Panc1 (cell line): ENCODE data around the gene ZNF76.

ENCODE experiments used
- POLR2AphosphoS5 ChIP-seq: IDR thresholded peaks from 2 replicates; pipeline ENCODE4 v1.6.1; 2012; ENCODE audit warnings: mild to moderate bottlenecking, low read depth, low read length, moderate library complexity
- TCF7L2 ChIP-seq: IDR thresholded peaks from 2 replicates; pipeline ENCODE4 v1.6.1; 2011; ENCODE audit warnings: mild to moderate bottlenecking, low read depth, low read length, inconsistent platforms
- TF ChIP-seq, protein P1 (sequence below), 2 experiments: IDR thresholded peaks; 2 replicates each; pipeline ENCODE4 v1.6.1; 2011 to 2012; ENCODE audit warnings: low read depth in 2 of 2, control low read depth in 1 of 2, low read length in 1 of 2, mild to moderate bottlenecking in 1 of 2, moderate library complexity in 1 of 2; ENCODE audit not compliant: insufficient read depth in 1 of 2
- TF ChIP-seq, protein P2 (sequence below): fragments of 450-650 bp; IDR thresholded peaks from 2 replicates; pipeline ENCODE4 v1.5.1; 2017; ENCODE audit warnings: mild to moderate bottlenecking

DNA sequence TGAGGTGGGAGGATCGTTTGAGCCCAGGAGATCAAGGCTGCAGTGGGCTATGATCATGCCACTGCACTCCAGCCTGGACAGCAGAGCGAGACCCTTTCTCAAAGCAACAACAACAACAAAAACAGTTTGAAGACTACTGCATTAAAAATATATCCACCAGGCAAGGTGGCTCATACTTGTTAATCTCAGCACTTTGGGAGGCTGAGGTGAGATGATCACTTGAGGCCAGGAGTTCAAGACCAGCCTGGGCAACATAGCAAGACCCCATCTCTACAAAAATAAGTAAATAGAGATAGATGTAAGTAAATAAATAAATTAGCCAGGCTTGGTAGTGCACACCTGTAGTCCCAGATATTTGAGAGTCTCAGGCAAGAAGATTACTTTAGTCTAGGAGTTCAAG is 12.5 kb downstream of the ZNF76 start:
- TF ChIP-seq, protein P1, sequence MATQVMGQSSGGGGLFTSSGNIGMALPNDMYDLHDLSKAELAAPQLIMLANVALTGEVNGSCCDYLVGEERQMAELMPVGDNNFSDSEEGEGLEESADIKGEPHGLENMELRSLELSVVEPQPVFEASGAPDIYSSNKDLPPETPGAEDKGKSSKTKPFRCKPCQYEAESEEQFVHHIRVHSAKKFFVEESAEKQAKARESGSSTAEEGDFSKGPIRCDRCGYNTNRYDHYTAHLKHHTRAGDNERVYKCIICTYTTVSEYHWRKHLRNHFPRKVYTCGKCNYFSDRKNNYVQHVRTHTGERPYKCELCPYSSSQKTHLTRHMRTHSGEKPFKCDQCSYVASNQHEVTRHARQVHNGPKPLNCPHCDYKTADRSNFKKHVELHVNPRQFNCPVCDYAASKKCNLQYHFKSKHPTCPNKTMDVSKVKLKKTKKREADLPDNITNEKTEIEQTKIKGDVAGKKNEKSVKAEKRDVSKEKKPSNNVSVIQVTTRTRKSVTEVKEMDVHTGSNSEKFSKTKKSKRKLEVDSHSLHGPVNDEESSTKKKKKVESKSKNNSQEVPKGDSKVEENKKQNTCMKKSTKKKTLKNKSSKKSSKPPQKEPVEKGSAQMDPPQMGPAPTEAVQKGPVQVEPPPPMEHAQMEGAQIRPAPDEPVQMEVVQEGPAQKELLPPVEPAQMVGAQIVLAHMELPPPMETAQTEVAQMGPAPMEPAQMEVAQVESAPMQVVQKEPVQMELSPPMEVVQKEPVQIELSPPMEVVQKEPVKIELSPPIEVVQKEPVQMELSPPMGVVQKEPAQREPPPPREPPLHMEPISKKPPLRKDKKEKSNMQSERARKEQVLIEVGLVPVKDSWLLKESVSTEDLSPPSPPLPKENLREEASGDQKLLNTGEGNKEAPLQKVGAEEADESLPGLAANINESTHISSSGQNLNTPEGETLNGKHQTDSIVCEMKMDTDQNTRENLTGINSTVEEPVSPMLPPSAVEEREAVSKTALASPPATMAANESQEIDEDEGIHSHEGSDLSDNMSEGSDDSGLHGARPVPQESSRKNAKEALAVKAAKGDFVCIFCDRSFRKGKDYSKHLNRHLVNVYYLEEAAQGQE (IDR thresholded peaks at IDR 0.05; ENCODE audit: insufficient read depth in 1 of 2, low read depth in 2 of 2, low read length in 1 of 2): no peak
- TF ChIP-seq, protein P2, sequence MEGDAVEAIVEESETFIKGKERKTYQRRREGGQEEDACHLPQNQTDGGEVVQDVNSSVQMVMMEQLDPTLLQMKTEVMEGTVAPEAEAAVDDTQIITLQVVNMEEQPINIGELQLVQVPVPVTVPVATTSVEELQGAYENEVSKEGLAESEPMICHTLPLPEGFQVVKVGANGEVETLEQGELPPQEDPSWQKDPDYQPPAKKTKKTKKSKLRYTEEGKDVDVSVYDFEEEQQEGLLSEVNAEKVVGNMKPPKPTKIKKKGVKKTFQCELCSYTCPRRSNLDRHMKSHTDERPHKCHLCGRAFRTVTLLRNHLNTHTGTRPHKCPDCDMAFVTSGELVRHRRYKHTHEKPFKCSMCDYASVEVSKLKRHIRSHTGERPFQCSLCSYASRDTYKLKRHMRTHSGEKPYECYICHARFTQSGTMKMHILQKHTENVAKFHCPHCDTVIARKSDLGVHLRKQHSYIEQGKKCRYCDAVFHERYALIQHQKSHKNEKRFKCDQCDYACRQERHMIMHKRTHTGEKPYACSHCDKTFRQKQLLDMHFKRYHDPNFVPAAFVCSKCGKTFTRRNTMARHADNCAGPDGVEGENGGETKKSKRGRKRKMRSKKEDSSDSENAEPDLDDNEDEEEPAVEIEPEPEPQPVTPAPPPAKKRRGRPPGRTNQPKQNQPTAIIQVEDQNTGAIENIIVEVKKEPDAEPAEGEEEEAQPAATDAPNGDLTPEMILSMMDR: no peak
- no peak for TF ChIP-seq POLR2AphosphoS5
- no peak for TF ChIP-seq TCF7L2
